GM12874 (cell line): ENCODE results near the gene SULT2B1.

Experiments used
- TF ChIP-seq, protein P1 (sequence below): IDR thresholded peaks from 2 replicates; pipeline ENCODE4 v1.5.1; 2011; ENCODE audit warnings: low read depth, mild to moderate bottlenecking, control low read depth, low read length, moderate library complexity; ENCODE audit not compliant: insufficient read depth

Gene SULT2B1

DNA sequence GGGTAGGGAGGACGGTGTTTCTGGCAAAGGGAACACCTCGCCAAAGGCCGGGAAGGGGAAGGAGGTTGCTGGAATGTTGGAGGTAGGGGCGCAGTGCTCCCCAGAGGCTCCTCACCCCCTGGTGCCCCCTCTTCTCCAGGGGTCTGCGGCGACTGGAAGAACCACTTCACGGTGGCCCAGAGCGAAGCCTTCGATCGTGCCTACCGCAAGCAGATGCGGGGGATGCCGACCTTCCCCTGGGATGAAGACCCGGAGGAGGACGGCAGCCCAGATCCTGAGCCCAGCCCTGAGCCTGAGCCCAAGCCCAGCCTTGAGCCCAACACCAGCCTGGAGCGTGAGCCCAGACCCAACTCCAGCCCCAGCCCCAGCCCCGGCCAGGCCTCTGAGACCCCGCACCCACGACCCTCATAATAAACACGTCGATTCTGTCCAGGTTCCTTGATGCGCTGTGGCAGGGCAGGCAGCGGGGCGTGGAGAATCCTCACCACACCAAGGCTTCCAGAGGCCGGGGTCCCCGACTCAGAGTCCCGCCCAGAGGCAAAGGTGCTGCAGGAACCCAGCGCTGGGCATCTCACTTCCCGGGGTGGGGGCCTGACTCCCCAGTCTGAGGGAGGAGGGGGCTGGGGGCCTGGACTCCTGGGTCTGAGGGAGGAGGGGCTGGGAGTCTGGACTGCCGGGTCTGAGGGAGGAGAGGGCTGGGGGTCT is 47.2 kb downstream of the SULT2B1 start:
- TF ChIP-seq, protein P1, sequence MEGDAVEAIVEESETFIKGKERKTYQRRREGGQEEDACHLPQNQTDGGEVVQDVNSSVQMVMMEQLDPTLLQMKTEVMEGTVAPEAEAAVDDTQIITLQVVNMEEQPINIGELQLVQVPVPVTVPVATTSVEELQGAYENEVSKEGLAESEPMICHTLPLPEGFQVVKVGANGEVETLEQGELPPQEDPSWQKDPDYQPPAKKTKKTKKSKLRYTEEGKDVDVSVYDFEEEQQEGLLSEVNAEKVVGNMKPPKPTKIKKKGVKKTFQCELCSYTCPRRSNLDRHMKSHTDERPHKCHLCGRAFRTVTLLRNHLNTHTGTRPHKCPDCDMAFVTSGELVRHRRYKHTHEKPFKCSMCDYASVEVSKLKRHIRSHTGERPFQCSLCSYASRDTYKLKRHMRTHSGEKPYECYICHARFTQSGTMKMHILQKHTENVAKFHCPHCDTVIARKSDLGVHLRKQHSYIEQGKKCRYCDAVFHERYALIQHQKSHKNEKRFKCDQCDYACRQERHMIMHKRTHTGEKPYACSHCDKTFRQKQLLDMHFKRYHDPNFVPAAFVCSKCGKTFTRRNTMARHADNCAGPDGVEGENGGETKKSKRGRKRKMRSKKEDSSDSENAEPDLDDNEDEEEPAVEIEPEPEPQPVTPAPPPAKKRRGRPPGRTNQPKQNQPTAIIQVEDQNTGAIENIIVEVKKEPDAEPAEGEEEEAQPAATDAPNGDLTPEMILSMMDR: no peak

- TF ChIP-seq, protein P1: no peak
Measured at GRCh38 chr19:48600679-48601417, 48.9 kb downstream of the SULT2B1 start.

DNA sequence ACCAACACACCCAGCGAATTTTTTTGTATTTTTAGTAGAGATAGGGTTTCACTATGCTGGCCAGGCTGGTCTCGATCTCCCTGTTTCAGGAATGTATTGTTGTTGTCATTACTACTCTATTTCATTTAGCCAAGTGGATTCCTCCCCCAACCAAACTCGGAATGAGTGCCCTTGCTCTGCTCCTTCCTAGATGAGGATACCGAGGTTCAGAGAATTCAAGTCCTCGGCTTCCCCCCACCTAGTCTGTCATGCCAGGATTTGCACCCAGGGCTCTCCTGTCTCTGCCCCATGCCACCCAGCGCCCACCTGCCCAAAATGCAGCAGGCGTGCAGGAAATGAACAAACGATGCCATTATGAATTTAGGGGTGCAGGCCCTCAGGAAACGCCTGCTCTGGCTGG is 51.0 kb downstream of the SULT2B1 start:
- TF ChIP-seq, protein P1: no peak

- TF ChIP-seq, protein P1: no peak
Measured at GRCh38 chr19:48603449-48603848, 51.5 kb downstream of the SULT2B1 start.

- TF ChIP-seq, protein P1: no peak
Measured at GRCh38 chr19:48603850-48604249, 51.9 kb downstream of the SULT2B1 start.

GRCh38 chr19:48606463-48607358 is 54.7 kb downstream of the SULT2B1 start, which contains the start of gene SPACA4:
TSS of gene SPACA4 (plus strand) at chr19:48606742. CDS start at chr19:48606979, 237 bp downstream.
- TF ChIP-seq, protein P1: no peak

- TF ChIP-seq, protein P1: no peak
Measured at GRCh38 chr19:48607359-48607755, 55.4 kb downstream of the SULT2B1 start.
